Vagina (tissue), 2 donors: ENCODE data around the gene MTFMT. TPM values are rescaled to one million over a fixed set of nuclear protein-coding genes. Genes with fewer than 3 reads are reported as not detected.

Experiments
- DNase-seq, 2 donors: peaks; one replicate each; pipeline ENCODE4 v3.0.0-alpha.2; 2017; ENCODE audit errors: extremely low spot score in 2 of 2
- H3K27ac ChIP-seq: fragments of 200-600 bp; sonication (generic); one replicate; pipeline ENCODE4 v1.5.1; 2019
- H3K27me3 ChIP-seq: fragments of 200-600 bp; sonication (generic); one replicate; pipeline ENCODE4 v1.5.1; 2019
- H3K36me3 ChIP-seq, 2 donors: fragments of 200-600 bp; sonication (generic); one replicate each; pipeline ENCODE4 v1.5.1; 2017 to 2019
- H3K4me1 ChIP-seq: fragments of 200-600 bp; sonication (generic); one replicate; pipeline ENCODE4 v1.5.1; 2019
- H3K4me3 ChIP-seq, 2 donors: fragments of 200-600 bp; sonication (generic); 1 replicate in 1 of 2; 2 replicates in 1 of 2; pipeline ENCODE4 v1.5.1; 2016 to 2019
- H3K9me3 ChIP-seq: fragments of 200-600 bp; sonication (generic); one replicate; pipeline ENCODE4 v1.5.1; 2019
- POLR2A ChIP-seq, 2 donors: fragments of 450-650 bp; IDR thresholded peaks; one replicate each; pipeline ENCODE4 v1.6.1; 2017; ENCODE audit warnings: antibody characterized with exemption in 2 of 2, mild to moderate bottlenecking in 2 of 2, moderate library complexity in 2 of 2
- POLR2AphosphoS5 ChIP-seq, 2 donors: sonication (generic); formaldehyde crosslinking; IDR thresholded peaks; one replicate each; pipeline ENCODE4 v1.9.0; 2017; ENCODE audit warnings: antibody characterized with exemption in 2 of 2, mild to moderate bottlenecking in 2 of 2, low read depth in 1 of 2; ENCODE audit not compliant: insufficient read depth in 1 of 2
- intact Hi-C: fragments of 100-400 bp; cut with DNase I; formaldehyde crosslinking; loops from one replicate; pipeline ENCODE4 v1.15.1; 2023
- total RNA-seq: library from RNA; depleted of rRNA; stranded (reverse); fragments of >200 nt; gene quantifications from one replicate; pipeline ENCODE4 v1.2.3, GENCODE V29; 2016
- TF ChIP-seq, protein P1 (sequence below), 3 experiments: fragments of 450-650 bp in 2 of 3; fragments of 200-600 bp in 1 of 3; sonication (generic) in 1 of 3; IDR thresholded peaks; one replicate each; pipeline ENCODE4 v1.5.1; 2017 to 2019; ENCODE audit warnings: antibody characterized with exemption in 3 of 3, mild to moderate bottlenecking in 2 of 3, moderate library complexity in 2 of 3

MTFMT gene
- total RNA-seq, 1 donor from 2014 or later, result 18.7 TPM

DNA sequence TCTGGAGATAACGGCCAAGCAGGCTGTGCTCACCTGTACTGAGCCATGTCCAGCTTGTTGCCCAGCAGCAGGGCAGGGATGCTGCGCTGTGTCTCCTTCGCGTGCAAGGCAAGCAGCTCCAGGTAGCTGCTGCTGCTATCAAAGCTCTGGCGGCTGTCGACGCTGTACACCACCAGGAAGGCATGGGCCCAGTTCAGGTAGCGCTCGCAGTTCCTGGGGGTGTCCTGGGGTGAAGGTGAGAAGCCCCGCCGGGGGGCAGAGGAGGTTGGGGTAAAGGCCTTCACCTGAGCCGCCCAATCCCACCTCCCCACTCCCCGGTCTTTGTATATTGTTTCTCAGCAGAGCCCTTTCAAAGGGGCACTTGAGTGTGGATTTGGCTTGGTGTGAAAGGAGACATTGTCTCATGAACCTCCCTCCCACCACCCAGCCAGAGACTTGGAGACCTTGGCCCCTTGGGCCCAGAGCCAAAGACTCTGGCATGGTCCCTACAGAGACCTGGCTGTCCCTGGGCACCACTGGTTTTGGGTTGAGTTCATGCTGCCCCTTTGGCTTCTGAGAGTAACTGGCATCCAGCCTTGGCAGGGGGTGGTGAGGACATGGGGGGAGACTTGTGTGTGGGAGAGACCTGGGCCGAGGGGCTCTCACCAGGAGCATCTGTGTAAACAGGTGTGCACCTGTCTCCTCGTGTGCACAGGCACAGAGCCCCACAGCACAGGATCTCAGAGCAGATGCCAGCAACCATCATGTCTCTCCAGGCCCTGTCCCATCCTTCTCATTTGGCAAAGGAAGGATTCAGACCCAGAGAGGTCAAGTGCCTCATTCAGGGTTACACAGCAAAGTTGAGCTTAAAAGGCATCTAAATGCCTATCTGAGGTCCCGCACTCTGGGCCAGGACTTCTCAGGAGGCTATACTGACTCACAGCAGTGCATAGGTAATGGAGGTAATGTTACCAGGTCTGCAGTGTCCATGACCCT, 29.2 kb upstream of the MTFMT start:
- intact Hi-C loops, result no loop called here
- H3K4me1 ChIP-seq, result peaks cover 59% of the 10 kb centered on the region

DNA sequence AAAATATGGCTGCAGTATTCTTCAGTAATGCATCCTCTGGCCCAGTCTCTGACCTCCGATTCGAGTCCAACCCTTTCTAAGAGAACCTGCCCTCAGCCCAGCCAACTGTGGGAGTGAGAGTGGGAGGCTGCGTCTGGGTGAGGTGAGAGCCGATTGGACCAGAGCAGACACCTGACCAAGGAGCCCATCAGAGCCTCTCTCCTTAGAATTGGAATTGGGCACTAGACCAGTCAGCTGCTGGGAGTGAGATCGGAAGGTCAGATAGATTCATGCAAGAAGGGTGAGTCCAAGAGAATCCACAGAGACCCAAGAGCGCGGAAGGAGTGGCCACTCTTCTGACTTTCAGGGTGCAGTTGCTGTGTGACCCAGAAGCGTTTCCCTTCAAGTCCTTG, 28.1 kb upstream of the MTFMT start:
- no peak overlapping the region for H3K4me3 ChIP-seq
- peak in 1 of 2 donors; percentile 84 for DNase-seq
- H3K9me3 ChIP-seq, result no peaks in the 10 kb centered on the region
- peaks cover 0 to 13% of the 10 kb centered on the region in 2 donors for H3K36me3 ChIP-seq
- TF ChIP-seq, protein P1, sequence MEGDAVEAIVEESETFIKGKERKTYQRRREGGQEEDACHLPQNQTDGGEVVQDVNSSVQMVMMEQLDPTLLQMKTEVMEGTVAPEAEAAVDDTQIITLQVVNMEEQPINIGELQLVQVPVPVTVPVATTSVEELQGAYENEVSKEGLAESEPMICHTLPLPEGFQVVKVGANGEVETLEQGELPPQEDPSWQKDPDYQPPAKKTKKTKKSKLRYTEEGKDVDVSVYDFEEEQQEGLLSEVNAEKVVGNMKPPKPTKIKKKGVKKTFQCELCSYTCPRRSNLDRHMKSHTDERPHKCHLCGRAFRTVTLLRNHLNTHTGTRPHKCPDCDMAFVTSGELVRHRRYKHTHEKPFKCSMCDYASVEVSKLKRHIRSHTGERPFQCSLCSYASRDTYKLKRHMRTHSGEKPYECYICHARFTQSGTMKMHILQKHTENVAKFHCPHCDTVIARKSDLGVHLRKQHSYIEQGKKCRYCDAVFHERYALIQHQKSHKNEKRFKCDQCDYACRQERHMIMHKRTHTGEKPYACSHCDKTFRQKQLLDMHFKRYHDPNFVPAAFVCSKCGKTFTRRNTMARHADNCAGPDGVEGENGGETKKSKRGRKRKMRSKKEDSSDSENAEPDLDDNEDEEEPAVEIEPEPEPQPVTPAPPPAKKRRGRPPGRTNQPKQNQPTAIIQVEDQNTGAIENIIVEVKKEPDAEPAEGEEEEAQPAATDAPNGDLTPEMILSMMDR (IDR thresholded peaks at IDR 0.05), result no peak
- TF ChIP-seq POLR2A (IDR thresholded peaks at IDR 0.05) (no peak), POLR2AphosphoS5 (IDR thresholded peaks at IDR 0.05; ENCODE audit: insufficient read depth in 1 of 2, low read depth in 1 of 2) (no peak)
- H3K27ac ChIP-seq, result peak overlapping the region; percentile 5
- peaks cover 48% of the 10 kb centered on the region for H3K4me1 ChIP-seq
- H3K27me3 ChIP-seq, result no peaks in the 10 kb centered on the region
- intact Hi-C loops, result no loop called here

More for the DNA sequence above, 29.2 kb upstream of the MTFMT start:
- TF ChIP-seq POLR2AphosphoS5 (IDR thresholded peaks at IDR 0.05; ENCODE audit: insufficient read depth in 1 of 2, low read depth in 1 of 2) (no peak), POLR2A (IDR thresholded peaks at IDR 0.05) (no peak)
- TF ChIP-seq, protein P1 (IDR thresholded peaks at IDR 0.05), result no peak
- H3K27me3 ChIP-seq, result no peaks in the 10 kb centered on the region
- no peak overlapping the region for H3K4me3 ChIP-seq
- peak overlapping the region; percentile 63 for H3K27ac ChIP-seq
- H3K36me3 ChIP-seq, result peaks cover 0 to 13% of the 10 kb centered on the region in 2 donors
- no peaks in the 10 kb centered on the region for H3K9me3 ChIP-seq
- no peak for DNase-seq

DNA sequence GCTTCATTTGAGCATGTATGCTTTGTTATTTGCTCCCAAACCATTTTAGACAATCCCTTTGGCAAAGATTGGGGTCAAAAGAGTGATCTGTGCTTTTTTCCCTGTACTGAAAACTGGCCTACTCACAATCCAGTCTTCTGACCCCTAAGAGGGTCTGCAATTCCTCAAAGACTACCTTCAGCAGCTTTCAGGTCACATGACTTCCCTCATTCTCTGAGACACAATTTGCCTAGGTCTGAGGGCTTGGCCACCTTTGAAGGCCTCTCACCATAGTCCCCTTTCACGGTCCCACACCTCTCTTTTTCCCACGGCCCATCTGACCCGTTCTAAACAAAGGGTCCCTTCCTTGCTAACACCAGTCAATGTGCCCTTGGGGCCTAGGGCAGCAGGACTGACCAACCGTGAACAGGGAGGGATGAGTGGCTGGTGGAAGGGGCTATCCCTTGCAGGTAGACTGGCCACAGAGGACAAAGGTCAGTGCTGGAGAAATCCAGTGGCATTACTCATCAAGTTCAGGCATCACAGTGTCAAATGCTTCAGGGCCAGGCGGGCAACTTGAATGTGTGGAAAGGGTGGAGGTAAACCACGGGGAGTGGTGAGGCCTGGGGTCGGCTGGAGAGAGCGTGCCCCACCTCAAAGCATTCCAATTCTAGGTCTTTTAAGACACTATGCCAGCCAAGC, 27.6 kb upstream of the MTFMT start:
- H3K4me1 ChIP-seq, result peaks cover 43% of the 10 kb centered on the region
- DNase-seq, result no peak
- H3K9me3 ChIP-seq, result no peaks in the 10 kb centered on the region
- no peaks in the 10 kb centered on the region for H3K27me3 ChIP-seq
- H3K36me3 ChIP-seq, result peaks cover 0 to 13% of the 10 kb centered on the region in 2 donors
- intact Hi-C loops, result no loop called here
- no peak overlapping the region for H3K27ac ChIP-seq
- no peak overlapping the region for H3K4me3 ChIP-seq
- TF ChIP-seq POLR2A (IDR thresholded peaks at IDR 0.05), result no peak
- TF ChIP-seq POLR2AphosphoS5 (IDR thresholded peaks at IDR 0.05; ENCODE audit: insufficient read depth in 1 of 2, low read depth in 1 of 2), result no peak
- TF ChIP-seq, protein P1 (IDR thresholded peaks at IDR 0.05), result no peak

DNA sequence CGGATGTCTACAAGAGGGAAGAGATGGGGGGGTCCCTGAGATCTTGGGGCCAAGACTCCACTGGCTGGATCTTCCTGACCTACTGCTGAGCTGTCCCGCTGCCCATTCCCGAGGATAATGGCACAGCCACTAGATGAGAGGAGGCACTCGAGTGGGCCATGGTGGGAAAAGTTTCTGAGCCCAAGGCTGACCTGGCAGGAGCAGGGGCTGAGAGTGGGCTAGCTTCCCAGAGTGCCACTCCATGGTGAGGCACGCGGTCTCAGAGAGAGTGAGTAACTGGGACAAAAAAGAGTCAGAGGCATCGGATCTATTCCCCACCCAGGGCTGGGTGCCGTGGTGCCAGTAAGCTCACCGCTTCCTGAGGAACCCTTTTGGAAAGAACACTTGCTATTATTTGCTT, 26.7 kb upstream of the MTFMT start:
- intact Hi-C loops, result no loop called here
- Histone ChIP-seq H3K4me3 (no peak overlapping the region), H3K9me3 (no peaks in the 10 kb centered on the region), H3K27me3 (no peaks in the 10 kb centered on the region), H3K4me1 (peaks cover 34% of the 10 kb centered on the region), H3K36me3 (peaks cover 0 to 13% of the 10 kb centered on the region in 2 donors), H3K27ac (peak overlapping the region; percentile 55)
- no peak for DNase-seq
- TF ChIP-seq, protein P1 (IDR thresholded peaks at IDR 0.05), result no peak
